WTC11 (cell line): Measurements from ENCODE around the gene CEBPG. TPM values are rescaled to one million over a fixed set of nuclear protein-coding genes. Genes with fewer than 3 reads are reported as not detected.

ENCODE experiments used
- ATAC-seq: fragments of 200-7000 bp; cut with Tn5 transposase; 2 replicates; pipeline ENCODE4 v1.10.0; 2021; ENCODE audit warnings: mild to moderate bottlenecking, moderate library complexity
- CTCF ChIA-PET: fragments of 300-600 bp; sonication (Branson Sonifier 250); formaldehyde crosslinking; loops from one replicate; lab custom pipeline; 2021; ENCODE audit warnings: antibody characterized with exemption; lab: Charles Lee
- POLR2A ChIA-PET: fragments of 350-600 bp; sonication (Branson Sonifier 250); formaldehyde crosslinking; loops from one replicate; lab custom pipeline; 2021; ENCODE audit warnings: antibody characterized with exemption; lab: Charles Lee
- DNase-seq: peaks from one replicate; pipeline ENCODE4 v3.0.0; 2021; ENCODE audit warnings: low spot score
- H3K27ac Mint-ChIP-seq: 2 replicates; pipeline ENCODE4 v1.8.0; 2021; ENCODE audit warnings: mixed read lengths
- H3K27me3 Mint-ChIP-seq: 2 replicates; pipeline ENCODE4 v1.8.0; 2021; ENCODE audit warnings: low read depth, mild to moderate bottlenecking, moderate library complexity, mixed read lengths
- H3K36me3 Mint-ChIP-seq: 2 replicates; pipeline ENCODE4 v1.8.0; 2021; ENCODE audit warnings: mixed read lengths
- H3K4me1 Mint-ChIP-seq: 2 replicates; pipeline ENCODE4 v1.8.0; 2022; ENCODE audit warnings: mixed read lengths
- H3K4me3 Mint-ChIP-seq: 2 replicates; pipeline ENCODE4 v1.8.0; 2021; ENCODE audit warnings: mild to moderate bottlenecking, moderate library complexity, mixed read lengths
- H3K9me3 Mint-ChIP-seq: 2 replicates; pipeline ENCODE4 v1.8.0; 2021; ENCODE audit warnings: mixed read lengths
- ATF1 ChIP-seq: sonication (generic); formaldehyde crosslinking; IDR thresholded peaks from 2 replicates; pipeline ENCODE4 v1.8.1; 2023; ENCODE audit warnings: mild to moderate bottlenecking, moderate library complexity, missing genetic modification reagents
- CREB1 ChIP-seq: sonication (generic); formaldehyde crosslinking; IDR thresholded peaks from 2 replicates; pipeline ENCODE4 v1.8.0; 2023; ENCODE audit warnings: mild to moderate bottlenecking, missing genetic modification reagents
- ELF4 ChIP-seq: sonication (generic); formaldehyde crosslinking; IDR thresholded peaks from 2 replicates; pipeline ENCODE4 v1.8.1; 2022; ENCODE audit warnings: low read depth, mild to moderate bottlenecking, moderate library complexity, missing genetic modification reagents
- FOXP1 ChIP-seq: sonication (generic); formaldehyde crosslinking; IDR thresholded peaks from 2 replicates; pipeline ENCODE4 v1.8.0; 2022; ENCODE audit warnings: missing genetic modification reagents, mild to moderate bottlenecking, moderate library complexity, borderline replicate concordance
- GRHL2 ChIP-seq: fragments of 250-450 bp; sonication (Bioruptor Pico); IDR thresholded peaks from 2 replicates; pipeline ENCODE4 v1.8.0; 2022; ENCODE audit warnings: mild to moderate bottlenecking, moderate library complexity; ENCODE audit not compliant: insufficient replicate concordance, severe bottlenecking
- MXD4 ChIP-seq: fragments of 250-450 bp; sonication (Bioruptor Pico); IDR thresholded peaks from 2 replicates; pipeline ENCODE4 v1.8.0; 2021; ENCODE audit warnings: mild to moderate bottlenecking, moderate library complexity, borderline replicate concordance
- NFYB ChIP-seq: sonication (generic); formaldehyde crosslinking; conservative IDR thresholded peaks from 2 replicates; pipeline ENCODE4 v1.8.0; 2022; ENCODE audit warnings: low read depth, missing genetic modification reagents
- NR1H2 ChIP-seq: sonication (generic); formaldehyde crosslinking; IDR thresholded peaks from 2 replicates; pipeline ENCODE4 v1.9.0; 2021; ENCODE audit warnings: mild to moderate bottlenecking, moderate library complexity, missing genetic modification reagents
- PRRX2 ChIP-seq: fragments of 250-450 bp; sonication (Bioruptor Pico); IDR thresholded peaks from 2 replicates; pipeline ENCODE4 v1.8.0; 2021; ENCODE audit warnings: mild to moderate bottlenecking
- SMAD3 ChIP-seq: sonication (generic); formaldehyde crosslinking; IDR thresholded peaks from 2 replicates; pipeline ENCODE4 v1.8.0; 2022; ENCODE audit warnings: missing genetic modification reagents, mild to moderate bottlenecking, borderline replicate concordance
- TEAD1 ChIP-seq: sonication (generic); formaldehyde crosslinking; IDR thresholded peaks from 2 replicates; pipeline ENCODE4 v1.8.0; 2022; ENCODE audit warnings: mild to moderate bottlenecking, missing genetic modification reagents
- TEAD4 ChIP-seq: sonication (generic); formaldehyde crosslinking; IDR thresholded peaks from 2 replicates; pipeline ENCODE4 v1.8.0; 2022; ENCODE audit warnings: mild to moderate bottlenecking, missing genetic modification reagents
- ZNF219 ChIP-seq: sonication (generic); formaldehyde crosslinking; IDR thresholded peaks from 2 replicates; pipeline ENCODE4 v1.8.0; 2023; ENCODE audit warnings: missing genetic modification reagents, mild to moderate bottlenecking, borderline replicate concordance
- ZNF423 ChIP-seq: fragments of 250-450 bp; sonication (Bioruptor Pico); IDR thresholded peaks from 2 replicates; pipeline ENCODE4 v2.1.2; 2022; ENCODE audit warnings: mild to moderate bottlenecking, moderate library complexity
- total RNA-seq: library from RNA; stranded (reverse); gene quantifications from 3 replicates; pipeline ENCODE4 v1.2.3, GENCODE V29; 2021
- TF ChIP-seq, protein P1 (sequence below): sonication (generic); formaldehyde crosslinking; IDR thresholded peaks from 2 replicates; pipeline ENCODE4 v1.8.0; 2022; ENCODE audit warnings: mild to moderate bottlenecking, missing genetic modification reagents
- TF ChIP-seq, protein P2 (sequence below): sonication (generic); formaldehyde crosslinking; IDR thresholded peaks from 2 replicates; pipeline ENCODE4 v1.8.1; 2022; ENCODE audit warnings: low read depth, mild to moderate bottlenecking, moderate library complexity, missing genetic modification reagents, borderline replicate concordance
- TF ChIP-seq, protein P3 (sequence below): fragments of 250-450 bp; sonication (Bioruptor Pico); IDR thresholded peaks from 2 replicates; pipeline ENCODE4 v2.1.2; 2022; ENCODE audit warnings: mild to moderate bottlenecking, moderate library complexity
- TF ChIP-seq, protein P4 (sequence below): sonication (generic); formaldehyde crosslinking; IDR thresholded peaks from 2 replicates; pipeline ENCODE4 v1.8.0; 2022; ENCODE audit warnings: mild to moderate bottlenecking, missing genetic modification reagents
- TF ChIP-seq, protein P5 (sequence below): sonication (generic); formaldehyde crosslinking; conservative IDR thresholded peaks from 2 replicates; pipeline ENCODE4 v1.8.1; 2023; ENCODE audit warnings: mild to moderate bottlenecking, low read depth, missing genetic modification reagents, moderate library complexity
- TF ChIP-seq, protein P6 (sequence below): sonication (generic); formaldehyde crosslinking; IDR thresholded peaks from 2 replicates; pipeline ENCODE4 v1.8.1; 2023; ENCODE audit warnings: mild to moderate bottlenecking, moderate library complexity, missing genetic modification reagents
- TF ChIP-seq, protein P7 (sequence below): fragments of 250-450 bp; sonication (Bioruptor Pico); IDR thresholded peaks from 2 replicates; pipeline ENCODE4 v1.9.0; 2021; ENCODE audit warnings: moderate library complexity, mild to moderate bottlenecking, inconsistent platforms, borderline replicate concordance
- TF ChIP-seq, protein P8 (sequence below): fragments of 250-450 bp; sonication (Bioruptor Pico); IDR thresholded peaks from 2 replicates; pipeline ENCODE4 v1.9.0; 2021; ENCODE audit warnings: mild to moderate bottlenecking

Gene CEBPG
- total RNA-seq, 1 experiment from 2014 or later, result 33.1 TPM

DNA sequence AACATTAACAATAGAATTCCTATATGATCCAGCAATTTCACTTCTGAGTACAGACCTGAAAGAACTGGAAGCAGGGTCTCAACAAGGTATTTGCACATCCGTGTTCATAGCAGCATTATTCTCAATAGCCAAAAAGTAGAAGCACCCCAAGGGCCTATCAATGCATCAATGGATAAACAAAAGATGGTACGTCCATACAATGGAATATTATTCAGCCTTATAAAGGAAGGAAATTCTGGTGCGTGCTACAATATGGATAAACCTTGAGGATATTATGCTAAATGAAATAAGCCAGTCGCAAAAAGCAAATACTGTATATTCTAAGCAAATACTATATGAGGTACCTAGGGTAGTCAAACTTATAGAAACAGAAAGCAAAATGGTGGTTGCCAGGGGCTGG lies 40.4 kb upstream of the CEBPG start:
- ChIA-PET POLR2A (no interaction called here), CTCF (interaction anchor here (1.6 kb wide), 1 partner anchor 65 kb away, joined by 7 read pairs; no protein-coding TSS in a partner anchor)
- TF ChIP-seq CREB1 (CRISPR knock-in tag) (no peak), TEAD1 (CRISPR knock-in tag) (no peak)
- Mint-ChIP-seq H3K27me3 (no peaks in the 10 kb centered on the region; the same call in 1 of the 2 replicates), H3K9me3 (peaks cover 9% of the 10 kb centered on the region), H3K4me3 (no peak overlapping the region), H3K27ac (no peak overlapping the region), H3K36me3 (no peaks in the 10 kb centered on the region), H3K4me1 (peaks cover 3% of the 10 kb centered on the region; the same call in 1 of the 2 replicates)
- DNase-seq (no peak), ATAC-seq (no peak)

DNA sequence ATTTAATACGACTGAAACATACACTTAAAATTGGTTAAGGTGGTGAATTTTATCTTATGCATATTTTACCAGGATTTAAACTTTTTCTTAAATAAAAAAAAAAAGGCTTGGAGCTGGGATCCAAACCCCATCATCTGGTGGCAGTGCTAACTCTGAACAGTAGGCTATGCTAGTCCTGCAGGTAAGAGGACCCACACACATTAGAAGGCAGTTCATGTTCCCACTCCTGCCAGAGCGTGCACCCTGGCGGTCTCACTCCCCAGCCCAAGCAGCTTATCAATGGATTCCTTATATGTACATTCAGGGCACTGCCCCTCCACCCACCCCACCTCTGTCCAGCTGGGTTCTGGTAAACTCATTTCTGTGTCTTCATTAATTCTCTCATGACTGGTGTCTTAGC lies 39.9 kb upstream of the CEBPG start:
- CTCF ChIA-PET, result interaction anchor here (0.8 kb wide), 1 partner anchor 31 kb away, joined by 3 read pairs; the partner anchor contains the start of gene CEBPA

More for the DNA sequence above, 39.9 kb upstream of the CEBPG start:
- no peak for TF ChIP-seq ELF4 (CRISPR knock-in tag)
- TF ChIP-seq, protein P1, sequence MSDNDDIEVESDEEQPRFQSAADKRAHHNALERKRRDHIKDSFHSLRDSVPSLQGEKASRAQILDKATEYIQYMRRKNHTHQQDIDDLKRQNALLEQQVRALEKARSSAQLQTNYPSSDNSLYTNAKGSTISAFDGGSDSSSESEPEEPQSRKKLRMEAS (CRISPR knock-in tag), result no peak
- TF ChIP-seq PRRX2 (CRISPR knock-in tag), result no peak
- no peak for TF ChIP-seq SMAD3
- TF ChIP-seq, protein P2, sequence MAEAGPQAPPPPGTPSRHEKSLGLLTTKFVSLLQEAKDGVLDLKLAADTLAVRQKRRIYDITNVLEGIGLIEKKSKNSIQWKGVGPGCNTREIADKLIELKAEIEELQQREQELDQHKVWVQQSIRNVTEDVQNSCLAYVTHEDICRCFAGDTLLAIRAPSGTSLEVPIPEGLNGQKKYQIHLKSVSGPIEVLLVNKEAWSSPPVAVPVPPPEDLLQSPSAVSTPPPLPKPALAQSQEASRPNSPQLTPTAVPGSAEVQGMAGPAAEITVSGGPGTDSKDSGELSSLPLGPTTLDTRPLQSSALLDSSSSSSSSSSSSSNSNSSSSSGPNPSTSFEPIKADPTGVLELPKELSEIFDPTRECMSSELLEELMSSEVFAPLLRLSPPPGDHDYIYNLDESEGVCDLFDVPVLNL (CRISPR knock-in tag), result no peak
- TF ChIP-seq ZNF423, result no peak
- TF ChIP-seq NR1H2 (CRISPR knock-in tag), result no peak
- TF ChIP-seq FOXP1 (CRISPR knock-in tag), result no peak
- TF ChIP-seq, protein P3, sequence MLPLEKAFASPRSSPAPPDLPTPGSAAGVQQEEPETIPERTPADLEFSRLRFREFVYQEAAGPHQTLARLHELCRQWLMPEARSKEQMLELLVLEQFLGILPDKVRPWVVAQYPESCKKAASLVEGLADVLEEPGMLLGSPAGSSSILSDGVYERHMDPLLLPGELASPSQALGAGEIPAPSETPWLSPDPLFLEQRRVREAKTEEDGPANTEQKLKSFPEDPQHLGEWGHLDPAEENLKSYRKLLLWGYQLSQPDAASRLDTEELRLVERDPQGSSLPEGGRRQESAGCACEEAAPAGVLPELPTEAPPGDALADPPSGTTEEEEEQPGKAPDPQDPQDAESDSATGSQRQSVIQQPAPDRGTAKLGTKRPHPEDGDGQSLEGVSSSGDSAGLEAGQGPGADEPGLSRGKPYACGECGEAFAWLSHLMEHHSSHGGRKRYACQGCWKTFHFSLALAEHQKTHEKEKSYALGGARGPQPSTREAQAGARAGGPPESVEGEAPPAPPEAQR (CRISPR knock-in tag), result no peak
- TF ChIP-seq, protein P4, sequence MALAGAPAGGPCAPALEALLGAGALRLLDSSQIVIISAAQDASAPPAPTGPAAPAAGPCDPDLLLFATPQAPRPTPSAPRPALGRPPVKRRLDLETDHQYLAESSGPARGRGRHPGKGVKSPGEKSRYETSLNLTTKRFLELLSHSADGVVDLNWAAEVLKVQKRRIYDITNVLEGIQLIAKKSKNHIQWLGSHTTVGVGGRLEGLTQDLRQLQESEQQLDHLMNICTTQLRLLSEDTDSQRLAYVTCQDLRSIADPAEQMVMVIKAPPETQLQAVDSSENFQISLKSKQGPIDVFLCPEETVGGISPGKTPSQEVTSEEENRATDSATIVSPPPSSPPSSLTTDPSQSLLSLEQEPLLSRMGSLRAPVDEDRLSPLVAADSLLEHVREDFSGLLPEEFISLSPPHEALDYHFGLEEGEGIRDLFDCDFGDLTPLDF (CRISPR knock-in tag), result no peak
- TF ChIP-seq MXD4, result no peak
- TF ChIP-seq, protein P5, sequence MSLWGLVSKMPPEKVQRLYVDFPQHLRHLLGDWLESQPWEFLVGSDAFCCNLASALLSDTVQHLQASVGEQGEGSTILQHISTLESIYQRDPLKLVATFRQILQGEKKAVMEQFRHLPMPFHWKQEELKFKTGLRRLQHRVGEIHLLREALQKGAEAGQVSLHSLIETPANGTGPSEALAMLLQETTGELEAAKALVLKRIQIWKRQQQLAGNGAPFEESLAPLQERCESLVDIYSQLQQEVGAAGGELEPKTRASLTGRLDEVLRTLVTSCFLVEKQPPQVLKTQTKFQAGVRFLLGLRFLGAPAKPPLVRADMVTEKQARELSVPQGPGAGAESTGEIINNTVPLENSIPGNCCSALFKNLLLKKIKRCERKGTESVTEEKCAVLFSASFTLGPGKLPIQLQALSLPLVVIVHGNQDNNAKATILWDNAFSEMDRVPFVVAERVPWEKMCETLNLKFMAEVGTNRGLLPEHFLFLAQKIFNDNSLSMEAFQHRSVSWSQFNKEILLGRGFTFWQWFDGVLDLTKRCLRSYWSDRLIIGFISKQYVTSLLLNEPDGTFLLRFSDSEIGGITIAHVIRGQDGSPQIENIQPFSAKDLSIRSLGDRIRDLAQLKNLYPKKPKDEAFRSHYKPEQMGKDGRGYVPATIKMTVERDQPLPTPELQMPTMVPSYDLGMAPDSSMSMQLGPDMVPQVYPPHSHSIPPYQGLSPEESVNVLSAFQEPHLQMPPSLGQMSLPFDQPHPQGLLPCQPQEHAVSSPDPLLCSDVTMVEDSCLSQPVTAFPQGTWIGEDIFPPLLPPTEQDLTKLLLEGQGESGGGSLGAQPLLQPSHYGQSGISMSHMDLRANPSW (CRISPR knock-in tag), result no peak
- no peak for TF ChIP-seq ZNF219 (CRISPR knock-in tag)
- TF ChIP-seq GRHL2 (CRISPR knock-in tag), result no peak
- TF ChIP-seq, protein P6, sequence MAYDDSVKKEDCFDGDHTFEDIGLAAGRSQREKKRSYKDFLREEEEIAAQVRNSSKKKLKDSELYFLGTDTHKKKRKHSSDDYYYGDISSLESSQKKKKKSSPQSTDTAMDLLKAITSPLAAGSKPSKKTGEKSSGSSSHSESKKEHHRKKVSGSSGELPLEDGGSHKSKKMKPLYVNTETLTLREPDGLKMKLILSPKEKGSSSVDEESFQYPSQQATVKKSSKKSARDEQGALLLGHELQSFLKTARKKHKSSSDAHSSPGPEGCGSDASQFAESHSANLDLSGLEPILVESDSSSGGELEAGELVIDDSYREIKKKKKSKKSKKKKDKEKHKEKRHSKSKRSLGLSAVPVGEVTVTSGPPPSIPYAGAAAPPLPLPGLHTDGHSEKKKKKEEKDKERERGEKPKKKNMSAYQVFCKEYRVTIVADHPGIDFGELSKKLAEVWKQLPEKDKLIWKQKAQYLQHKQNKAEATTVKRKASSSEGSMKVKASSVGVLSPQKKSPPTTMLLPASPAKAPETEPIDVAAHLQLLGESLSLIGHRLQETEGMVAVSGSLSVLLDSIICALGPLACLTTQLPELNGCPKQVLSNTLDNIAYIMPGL (CRISPR knock-in tag), result no peak
- no peak for TF ChIP-seq NFYB
- TF ChIP-seq, protein P7, sequence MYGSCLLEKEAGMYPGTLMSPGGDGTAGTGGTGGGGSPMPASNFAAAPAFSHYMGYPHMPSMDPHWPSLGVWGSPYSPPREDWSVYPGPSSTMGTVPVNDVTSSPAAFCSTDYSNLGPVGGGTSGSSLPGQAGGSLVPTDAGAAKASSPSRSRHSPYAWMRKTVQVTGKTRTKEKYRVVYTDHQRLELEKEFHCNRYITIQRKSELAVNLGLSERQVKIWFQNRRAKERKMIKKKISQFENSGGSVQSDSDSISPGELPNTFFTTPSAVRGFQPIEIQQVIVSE, result no peak
- TF ChIP-seq TEAD4, result no peak
- TF ChIP-seq, protein P8, sequence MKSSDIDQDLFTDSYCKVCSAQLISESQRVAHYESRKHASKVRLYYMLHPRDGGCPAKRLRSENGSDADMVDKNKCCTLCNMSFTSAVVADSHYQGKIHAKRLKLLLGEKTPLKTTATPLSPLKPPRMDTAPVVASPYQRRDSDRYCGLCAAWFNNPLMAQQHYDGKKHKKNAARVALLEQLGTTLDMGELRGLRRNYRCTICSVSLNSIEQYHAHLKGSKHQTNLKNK, result no peak
- no peak for TF ChIP-seq ATF1
- Mint-ChIP-seq H3K27ac (no peak overlapping the region), H3K9me3 (peaks cover 9% of the 10 kb centered on the region), H3K4me3 (no peak overlapping the region), H3K36me3 (no peaks in the 10 kb centered on the region), H3K27me3 (no peaks in the 10 kb centered on the region; the same call in 1 of the 2 replicates), H3K4me1 (peaks cover 3% of the 10 kb centered on the region; the same call in 1 of the 2 replicates)
- POLR2A ChIA-PET, result no interaction called here
- ATAC-seq (no peak), DNase-seq (no peak)
